HG02798 (cell line): ENCODE data around the gene KCNJ6.
A peak's percentile ranks its signal among the peaks of the same experiment; 100 is the strongest.
"Not testable (repeated sequence)": the region's sequence is repeated elsewhere in the genome, so short reads cannot be mapped to it uniquely, and the experiment has no call there.

Source experiments
- ATAC-seq: cut with Tn5 transposase; IDR thresholded peaks from one replicate; pipeline ENCODE4 v1.9.1; 2021; ENCODE audit warnings: mild to moderate bottlenecking; ENCODE audit not compliant: unreplicated experiment, poor library complexity

KCNJ6 gene

DNA sequence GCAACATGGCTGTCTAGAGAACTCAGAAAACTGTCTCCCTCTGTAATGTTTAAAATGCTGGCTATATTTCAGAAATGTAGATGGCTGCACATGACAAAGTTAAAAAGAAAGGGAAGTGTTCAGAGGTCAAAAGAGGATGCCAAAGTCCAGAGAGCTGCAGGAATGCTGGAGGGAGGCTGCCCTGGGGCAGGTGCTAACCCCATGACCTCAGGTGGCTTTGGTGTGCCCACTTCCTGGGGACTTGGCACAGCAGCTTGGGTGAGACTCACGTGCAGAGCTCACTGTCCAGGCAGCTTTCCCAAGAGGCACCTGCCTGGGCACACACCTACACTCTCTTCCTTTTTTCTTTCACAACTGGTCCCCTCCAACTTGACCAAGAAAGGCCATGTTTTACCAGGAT is 256.4 kb downstream of the KCNJ6 start:
- ATAC-seq: no peak

DNA sequence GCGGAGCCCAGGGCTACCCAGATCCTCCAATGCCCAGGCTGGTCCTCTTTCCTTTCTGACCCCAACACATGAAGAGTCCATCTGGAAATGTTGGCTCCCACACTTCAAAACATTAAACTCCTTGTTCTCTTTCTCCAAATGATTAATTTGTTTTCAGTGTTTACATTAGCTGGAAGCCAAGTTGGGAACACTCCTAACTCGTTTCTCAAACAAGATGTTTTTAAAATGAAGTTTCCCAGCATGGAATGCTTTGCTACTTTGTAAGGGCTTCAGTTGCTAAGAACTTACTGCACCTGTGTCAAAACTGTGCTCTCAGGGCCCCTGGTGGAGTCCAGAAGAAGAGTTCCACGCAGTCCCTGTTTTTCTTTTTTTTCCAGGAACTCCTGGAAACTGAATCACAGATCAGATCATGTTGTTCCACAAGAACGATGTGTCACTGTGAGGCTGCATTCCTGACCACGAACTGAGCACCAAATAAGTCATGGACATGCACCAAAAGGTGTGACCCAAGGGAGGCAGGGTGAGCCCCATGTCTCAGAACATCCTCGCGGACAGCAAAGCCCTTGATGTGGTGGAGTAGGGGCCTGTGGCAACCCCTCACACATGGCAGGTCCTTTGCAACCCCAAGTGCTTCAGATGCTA is 257.3 kb downstream of the KCNJ6 start:
- no peak for ATAC-seq

DNA sequence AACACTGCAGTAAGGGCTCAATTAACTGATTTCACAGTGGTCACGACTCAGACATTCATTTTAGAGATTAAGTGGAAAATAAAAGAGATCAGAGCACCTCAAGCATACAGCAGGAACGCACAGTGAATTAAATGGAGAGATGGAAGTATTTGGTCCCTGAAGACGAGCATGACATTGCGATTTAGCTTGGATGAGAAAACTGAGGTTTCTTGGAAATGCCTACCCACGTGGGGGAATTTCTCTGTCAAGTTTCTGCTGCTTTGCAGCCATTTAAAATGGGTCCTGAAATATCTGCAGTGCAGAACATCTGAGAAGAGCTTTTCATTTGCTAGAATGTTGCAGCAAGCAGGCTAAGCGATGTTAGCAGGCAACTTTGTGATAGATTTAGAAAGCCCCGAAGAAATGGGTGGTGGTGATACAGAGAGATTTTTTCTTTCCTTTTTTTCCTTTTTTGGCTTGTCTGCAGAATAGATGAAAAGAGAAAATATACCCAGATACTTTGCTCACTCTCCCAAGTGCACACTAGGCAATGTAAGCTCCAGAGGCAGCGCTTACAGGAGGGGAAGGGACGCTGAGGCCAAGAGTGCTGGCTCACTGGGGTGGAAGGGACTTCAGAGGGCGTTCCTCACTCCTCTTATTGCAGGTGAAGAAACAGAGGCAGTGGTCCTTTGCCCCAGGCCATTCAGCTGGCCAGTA is 258.0 kb downstream of the KCNJ6 start:
- ATAC-seq: no peak

DNA sequence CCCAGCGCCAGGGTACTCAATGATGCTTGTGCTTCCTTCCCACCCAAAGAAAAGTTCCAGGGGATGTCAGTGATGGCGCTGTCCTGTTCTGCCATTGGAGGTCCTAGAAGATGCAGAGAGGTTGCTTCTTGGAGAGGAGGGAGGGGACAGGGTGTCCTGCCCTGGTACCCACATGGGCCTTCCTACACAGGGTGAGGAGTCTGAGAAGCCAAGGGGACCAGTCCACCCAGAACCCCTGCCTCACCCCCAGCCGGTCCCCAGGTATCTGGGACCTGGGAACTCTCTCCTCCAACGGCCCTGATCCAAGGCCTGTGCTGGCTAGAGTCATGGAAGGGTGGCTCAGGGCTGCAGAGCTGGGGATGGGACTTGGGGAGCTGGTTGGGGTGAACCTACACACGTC is 259.4 kb downstream of the KCNJ6 start:
- ATAC-seq: no peak

DNA sequence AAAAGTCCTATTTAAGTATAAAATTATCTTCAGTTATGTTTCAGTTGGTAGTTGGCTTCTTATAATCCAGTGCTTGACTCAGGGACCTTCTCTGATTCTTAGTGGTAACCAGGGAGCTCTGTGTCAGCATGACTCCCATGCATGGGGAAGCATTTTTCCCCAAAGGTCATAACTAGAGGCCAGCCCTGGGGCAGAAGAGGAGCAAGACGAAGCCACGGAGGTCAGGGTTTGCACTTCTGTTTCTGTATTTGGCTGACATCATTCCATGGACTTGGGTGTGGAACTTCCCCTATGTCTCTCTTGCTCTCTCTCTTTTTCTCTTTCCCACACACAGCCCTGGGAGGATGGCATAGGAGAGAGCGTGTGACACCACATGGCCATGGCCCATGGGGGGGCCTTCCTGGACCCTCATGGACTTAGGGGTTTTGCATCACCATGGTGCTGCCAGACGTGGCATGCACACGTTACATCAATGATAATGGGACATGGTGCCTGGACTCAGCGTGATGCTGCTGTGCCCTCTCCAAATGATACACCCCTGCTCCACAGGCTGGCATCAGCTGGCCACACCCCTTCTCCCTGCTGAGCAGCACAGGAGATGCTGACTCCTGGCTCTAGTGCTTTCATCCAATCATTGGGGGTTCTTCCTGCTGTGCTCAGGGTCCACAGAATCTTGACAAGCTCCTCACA is 260.5 kb downstream of the KCNJ6 start:
- ATAC-seq: no peak

DNA sequence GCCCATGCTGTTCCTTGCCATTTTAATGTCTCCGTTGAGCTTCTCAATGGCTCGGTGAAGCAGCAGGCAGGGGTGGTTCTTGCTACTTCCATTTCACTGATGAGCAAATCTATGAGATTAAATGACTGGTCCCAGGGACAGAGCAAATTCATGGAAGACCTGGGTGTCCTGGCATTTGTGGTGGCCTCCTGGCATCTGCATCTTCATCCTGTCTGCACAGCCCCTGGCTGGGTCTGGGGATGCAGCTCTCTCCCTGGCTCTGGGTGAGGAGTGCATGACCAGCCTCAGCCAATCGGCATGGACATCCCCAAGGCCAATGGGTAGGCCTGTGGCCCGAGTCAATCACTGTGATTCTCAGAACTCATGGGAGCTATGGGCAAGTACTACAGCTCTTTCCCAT is 261.7 kb downstream of the KCNJ6 start:
- no peak for ATAC-seq

DNA sequence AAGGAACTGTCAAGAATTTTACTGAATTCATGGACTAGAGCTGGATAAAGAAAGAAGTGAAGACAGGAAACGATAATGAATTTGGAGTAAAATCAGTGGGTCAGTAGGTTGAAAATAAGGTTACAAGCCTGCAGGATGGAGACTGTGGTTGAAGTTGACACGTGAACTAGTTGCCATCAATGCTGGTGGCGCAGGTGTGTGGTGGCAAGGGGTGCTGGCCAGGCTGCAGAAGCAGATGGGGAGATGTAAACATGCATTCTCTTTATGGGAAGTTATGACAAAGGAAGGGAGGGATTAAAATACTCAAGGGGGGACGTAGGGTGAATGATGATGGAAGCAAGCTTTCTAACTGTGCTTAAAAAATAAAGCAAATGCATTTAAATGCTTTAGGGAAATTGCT is 263.1 kb downstream of the KCNJ6 start:
- no peak for ATAC-seq

DNA sequence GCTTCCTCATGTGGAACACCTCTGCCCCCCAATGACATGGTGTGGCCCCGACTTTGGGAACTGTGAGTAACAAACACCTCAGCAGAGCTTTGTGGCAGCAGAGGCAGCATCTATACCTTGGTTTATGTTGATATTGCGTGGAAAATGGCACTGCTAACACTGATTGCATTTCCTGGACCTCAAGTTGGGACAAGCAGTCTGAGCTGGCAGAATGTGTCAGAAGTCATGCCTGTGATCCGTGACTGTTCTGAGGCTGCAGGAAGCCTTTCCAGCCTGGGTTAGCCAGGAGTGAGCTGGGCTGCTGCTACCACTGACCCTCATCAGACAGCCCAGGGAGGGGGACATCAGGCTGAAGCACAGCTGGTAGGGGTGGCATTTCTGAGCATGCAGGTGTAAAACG is 268.5 kb downstream of the KCNJ6 start:
- no peak for ATAC-seq

DNA sequence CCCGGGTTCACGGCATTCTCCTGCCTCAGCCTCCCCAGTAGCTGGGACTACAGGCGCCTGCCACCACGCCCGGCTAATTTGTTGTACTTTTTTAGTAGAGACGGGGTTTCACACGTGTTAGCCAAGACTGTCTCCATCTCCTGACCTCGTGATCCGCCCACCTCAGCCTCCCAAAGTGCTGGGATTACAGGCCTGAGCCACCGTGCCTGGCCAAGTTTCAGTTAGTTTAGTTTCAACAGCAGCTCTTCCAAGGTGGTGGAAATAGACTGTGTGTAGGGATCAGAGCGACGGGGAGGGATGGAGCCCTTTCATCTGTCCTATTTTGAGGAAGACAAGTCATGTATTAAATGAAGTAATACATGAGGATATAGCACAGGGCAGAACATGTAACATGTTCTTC is 269.5 kb downstream of the KCNJ6 start:
- not testable (repeated sequence) for ATAC-seq

DNA sequence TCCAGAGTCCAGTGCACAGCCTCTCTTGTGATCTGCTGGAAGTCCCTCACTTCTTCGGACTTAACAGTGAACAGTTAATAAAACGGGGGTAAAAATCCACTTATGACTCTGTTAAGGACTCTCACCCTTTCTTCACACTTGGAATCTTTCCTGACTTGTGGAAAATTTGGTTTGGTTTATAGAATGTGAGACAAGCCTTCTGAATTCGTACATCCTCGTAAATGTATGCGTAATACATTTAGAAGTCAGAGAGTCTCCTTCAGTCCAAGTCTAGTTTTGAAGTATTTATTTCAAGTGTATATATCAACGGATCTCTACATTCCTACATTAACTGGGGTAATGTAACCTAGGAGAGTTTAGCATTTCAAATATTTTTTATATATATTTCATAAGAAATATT is 270.4 kb downstream of the KCNJ6 start:
- no peak for ATAC-seq

DNA sequence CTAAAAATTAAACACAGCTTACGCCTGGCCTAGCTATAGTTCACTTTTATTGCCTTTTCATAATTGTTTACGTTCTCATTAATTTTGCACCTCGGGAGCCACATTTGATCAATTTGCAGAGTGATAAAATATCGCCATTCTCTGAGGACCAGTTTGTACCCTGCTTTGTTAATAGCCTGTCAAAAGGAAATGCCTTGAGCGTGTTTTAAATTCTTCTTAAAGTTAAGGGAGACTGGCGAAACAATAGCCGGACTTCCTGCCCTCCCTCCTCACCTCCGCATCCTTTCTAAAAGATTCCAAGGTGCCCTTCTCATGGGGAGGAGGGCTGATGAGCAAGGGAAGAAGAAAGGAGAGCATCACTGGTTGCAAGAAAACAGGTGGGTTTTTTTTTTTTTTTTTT is 271.6 kb downstream of the KCNJ6 start:
- ATAC-seq: no peak

DNA sequence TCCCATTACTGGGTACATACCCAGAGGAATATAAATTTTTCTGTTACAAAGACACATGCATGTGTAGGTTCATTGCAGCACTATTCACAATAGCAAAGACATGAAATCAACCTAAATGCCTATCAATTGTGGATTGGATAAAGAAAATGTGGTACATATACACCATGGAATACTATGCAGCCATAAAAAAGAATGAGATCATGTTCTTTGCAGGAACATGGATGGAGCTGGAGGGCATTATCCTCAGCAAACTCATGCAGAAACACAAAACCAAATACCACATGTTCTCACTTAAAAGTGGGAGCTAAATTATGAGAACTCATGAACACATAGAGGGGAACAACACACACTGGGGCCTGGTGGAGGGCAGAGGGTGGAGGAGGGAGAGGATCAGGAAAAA is 272.4 kb downstream of the KCNJ6 start:
- ATAC-seq: not testable (repeated sequence)

DNA sequence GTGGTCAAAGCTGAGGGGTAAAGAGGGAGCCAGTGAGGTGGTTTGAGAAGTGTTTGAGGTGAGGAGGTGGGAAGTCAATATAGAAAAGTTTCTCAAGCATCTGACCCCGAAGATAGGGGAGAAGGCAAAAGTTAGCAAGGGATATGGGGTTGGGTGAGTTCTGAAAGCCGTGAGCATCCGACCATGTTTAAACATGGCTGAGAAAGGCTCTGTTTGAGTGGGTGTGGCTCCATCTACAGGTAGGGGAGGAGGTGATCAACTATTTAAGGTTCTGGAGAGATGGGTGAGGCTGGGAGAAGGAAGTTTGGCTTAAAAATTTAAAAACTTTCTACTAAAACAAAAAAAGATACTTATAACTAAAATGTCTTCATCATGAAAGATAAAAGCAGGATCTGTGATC is 273.8 kb downstream of the KCNJ6 start:
- peak; percentile 59 for ATAC-seq

DNA sequence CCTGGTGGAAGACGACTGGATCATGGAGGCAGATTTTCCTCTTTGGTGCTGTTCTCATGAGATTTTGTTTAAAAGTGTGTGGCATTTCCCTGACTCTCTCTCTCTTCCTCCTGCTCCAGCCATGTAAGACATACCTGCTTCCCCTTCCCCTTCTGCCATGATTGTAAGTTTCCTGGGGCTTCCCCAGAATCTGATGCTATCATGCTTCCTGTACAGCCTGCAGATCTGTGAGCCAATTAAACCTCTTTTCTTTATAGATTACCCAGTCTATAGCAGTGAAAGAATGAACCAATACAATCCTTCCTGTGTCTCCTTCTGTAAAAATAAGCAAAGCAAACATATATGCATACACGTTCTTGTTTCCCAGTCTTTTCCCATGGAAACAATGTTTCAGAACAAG is 276.5 kb downstream of the KCNJ6 start:
- ATAC-seq: no peak

DNA sequence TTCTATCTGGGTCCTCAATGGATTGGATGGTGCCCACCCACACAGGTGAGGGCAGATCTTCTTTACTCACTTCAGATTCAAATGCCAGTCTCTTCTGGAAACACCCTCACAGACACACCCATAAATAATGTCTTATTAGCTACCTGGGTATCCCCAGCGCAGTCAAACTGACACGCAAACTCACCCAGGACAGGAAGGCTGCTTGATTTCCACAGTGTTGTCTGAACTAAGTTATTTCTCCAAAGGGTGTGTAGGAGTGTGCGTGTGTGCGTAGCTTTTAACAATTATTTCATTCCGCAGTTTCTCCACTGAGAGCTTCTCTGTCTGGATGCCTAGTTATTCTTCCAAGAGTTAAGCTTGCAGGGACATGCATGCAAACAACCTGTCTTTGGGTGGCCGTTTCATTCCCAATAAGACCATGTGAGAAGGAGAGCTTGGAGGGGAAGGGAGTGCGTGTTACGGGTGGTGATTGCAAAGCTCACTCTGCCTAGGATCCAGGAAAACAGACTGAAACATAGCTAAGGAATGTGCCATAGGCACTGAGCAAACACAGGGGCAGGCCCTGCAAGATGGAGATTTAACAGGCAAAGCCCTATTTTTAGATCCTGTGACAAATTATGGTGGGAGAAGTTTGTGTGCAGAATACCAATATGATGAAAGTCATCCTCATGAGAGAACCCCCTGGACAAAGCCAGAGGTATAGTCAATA is 280.0 kb downstream of the KCNJ6 start:
- ATAC-seq: no peak

DNA sequence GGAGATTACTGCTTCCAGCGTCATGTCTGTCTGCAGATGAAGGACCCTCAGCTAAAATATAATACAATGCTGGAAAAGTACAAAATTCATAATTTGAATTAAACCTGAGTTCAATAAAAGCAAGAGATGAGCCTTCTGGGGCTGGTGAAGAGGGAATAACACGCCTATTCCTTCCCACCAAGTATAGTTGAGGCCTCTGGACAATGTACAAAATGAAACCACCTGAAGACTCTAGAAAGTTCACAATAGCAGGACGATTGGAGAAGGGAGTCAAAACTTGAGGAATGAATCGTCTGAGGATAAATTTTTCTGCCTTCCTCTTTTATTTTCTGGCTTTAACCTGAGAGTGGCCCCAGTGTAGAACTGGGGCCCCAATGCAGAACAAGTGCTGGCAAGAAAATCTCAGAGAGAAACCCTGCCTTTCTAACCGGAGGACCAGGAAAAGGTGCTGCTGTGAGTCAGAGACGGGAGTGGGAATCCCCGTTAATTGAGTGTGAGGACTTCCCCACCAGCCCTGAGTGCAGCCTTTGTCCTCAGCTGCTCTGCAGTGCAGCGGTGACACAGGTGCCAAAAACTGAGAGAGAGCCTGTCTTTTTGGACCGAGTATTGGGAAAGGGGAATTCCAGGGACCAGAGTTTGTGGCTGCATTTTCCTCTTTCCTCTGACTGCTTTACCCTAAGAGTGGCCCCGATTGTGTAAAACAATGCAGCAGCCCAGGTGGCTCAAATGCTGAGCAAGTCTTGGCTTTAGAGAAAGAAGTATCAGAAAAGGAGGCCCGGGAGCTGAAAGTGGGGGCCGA is 284.7 kb downstream of the KCNJ6 start:
- ATAC-seq: peak; percentile 90

DNA sequence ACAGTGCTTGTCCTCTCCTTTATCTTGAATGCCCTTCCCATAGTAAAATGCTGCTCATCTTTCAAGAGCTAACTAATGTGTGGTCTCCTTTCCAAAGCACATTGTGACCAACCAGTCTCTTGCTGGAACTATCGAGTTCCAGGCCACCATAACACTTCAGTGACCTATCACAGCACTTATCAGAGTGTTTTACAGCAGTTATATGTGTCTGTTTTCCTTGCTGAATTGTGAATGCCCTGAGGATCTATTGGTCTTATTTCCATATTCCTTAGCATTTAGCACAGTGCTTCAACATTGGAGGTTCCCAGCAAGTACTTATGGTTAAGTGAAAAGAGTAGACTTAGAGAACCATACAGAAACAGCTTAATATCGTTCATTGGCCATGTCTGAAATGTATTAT is 285.4 kb downstream of the KCNJ6 start:
- ATAC-seq: no peak

DNA sequence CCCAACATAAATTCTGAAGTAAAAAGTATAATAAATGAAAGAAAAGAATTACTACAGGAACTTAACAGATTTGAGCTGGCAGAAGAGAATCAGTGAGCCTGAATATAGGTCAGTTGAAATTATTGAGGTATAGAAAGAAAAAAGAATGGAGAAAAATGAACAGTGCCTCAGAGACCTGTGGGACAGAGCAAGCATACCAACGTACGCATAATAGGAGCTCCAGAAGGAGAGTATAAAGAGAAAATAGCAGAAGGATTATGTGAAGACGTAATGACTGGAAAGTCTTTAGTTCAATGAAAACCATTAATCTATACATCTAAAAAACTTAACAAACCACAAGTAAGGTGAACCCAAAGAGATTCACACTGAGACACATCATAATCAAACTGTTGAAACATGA is 287.9 kb downstream of the KCNJ6 start:
- ATAC-seq: no peak

DNA sequence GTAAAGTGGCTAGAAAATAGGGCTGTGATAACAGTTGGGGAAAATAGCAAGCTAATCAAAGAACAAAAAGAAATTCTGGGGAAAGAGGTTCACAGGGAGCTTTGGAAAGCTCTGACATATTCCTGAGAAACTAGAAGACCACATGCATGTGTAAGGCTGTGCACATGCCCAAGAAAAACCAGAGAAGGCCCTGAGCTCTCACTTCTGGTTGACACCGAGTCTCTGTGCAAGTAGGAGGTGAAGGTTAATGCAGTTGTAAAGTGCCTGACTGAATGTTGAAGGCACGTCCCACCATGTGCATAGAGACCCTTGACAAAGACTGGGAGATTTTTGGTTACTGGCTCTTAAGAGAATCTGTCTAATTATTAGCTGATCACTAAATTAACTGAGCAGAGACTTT is 288.7 kb downstream of the KCNJ6 start:
- no peak for ATAC-seq

DNA sequence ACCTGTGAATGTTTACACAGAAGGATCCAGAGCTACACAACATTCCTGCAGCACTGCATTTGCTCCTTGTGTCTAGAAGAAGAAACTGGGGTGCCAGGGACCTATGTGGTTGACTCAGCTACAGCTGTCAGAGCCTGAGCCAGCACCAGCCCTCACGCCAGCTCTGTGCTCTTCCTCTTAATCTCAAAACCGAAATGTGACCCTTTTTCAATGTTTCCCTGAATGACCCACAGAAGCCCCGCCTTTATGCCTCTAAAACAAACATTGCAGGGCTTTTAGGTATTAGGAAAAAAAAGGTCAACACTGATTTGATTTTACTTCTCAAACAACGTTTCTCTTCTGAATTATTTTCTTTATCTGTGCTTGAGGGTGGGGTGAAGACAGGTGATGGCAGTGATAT is 289.2 kb downstream of the KCNJ6 start:
- no peak for ATAC-seq
